ENCODE measurements around the gene ZNF784.

- no peak for TF ChIP-seq CTCF (IDR thresholded peaks at IDR 0.05)
- TF ChIP-seq EP300 (IDR thresholded peaks at IDR 0.05), result no peak
- TF ChIP-seq POLR2A (IDR thresholded peaks at IDR 0.05), result no peak
These were observed 43.1 kb downstream of the ZNF784 start for GRCh38 chr19:55581145-55581822.
